Mesenchymal stem cell (in vitro differentiated cells and primary cell): Measurements from ENCODE around the gene PGM5.

Experiments
- DNase-seq: peaks from one replicate; pipeline ENCODE4 v3.0.0-alpha.2; 2013
- H2AFZ ChIP-seq: one replicate; pipeline ENCODE4 v1.6.1; 2013; ENCODE audit warnings: low read depth, mild to moderate bottlenecking, control low read depth, inconsistent platforms, low read length, moderate library complexity
- H2AK5ac ChIP-seq: 2 replicates; pipeline ENCODE4 v1.6.1; 2013; ENCODE audit warnings: low read length, moderate library complexity, mild to moderate bottlenecking, inconsistent platforms; ENCODE audit not compliant: severe bottlenecking
- H2BK120ac ChIP-seq: one replicate; pipeline ENCODE4 v1.6.1; 2013; ENCODE audit warnings: low read depth, mild to moderate bottlenecking, inconsistent platforms, low read length, moderate library complexity
- H2BK12ac ChIP-seq, 2 experiments: one replicate each; pipeline ENCODE4 v1.6.1; 2013; ENCODE audit warnings: inconsistent platforms in 2 of 2, low read length in 2 of 2, mild to moderate bottlenecking in 2 of 2, moderate library complexity in 2 of 2, control low read depth in 1 of 2
- H2BK15ac ChIP-seq: one replicate; pipeline ENCODE4 v1.6.1; 2013; ENCODE audit warnings: mild to moderate bottlenecking, low read depth, inconsistent platforms; ENCODE audit not compliant: poor library complexity, severe bottlenecking
- H2BK5ac ChIP-seq: 2 replicates; pipeline ENCODE4 v1.6.1; 2013; ENCODE audit warnings: low read depth, mild to moderate bottlenecking, low read length, control low read depth, inconsistent platforms; ENCODE audit not compliant: poor library complexity, severe bottlenecking
- H3K14ac ChIP-seq, 2 experiments: one replicate each; pipeline ENCODE4 v1.6.1; 2013; ENCODE audit warnings: inconsistent platforms in 2 of 2, low read length in 2 of 2, control low read depth in 1 of 2, mild to moderate bottlenecking in 1 of 2, moderate library complexity in 1 of 2
- H3K18ac ChIP-seq, 2 experiments: one replicate each; pipeline ENCODE4 v1.6.1; 2013; ENCODE audit warnings: inconsistent platforms in 2 of 2, low read length in 2 of 2, control low read depth in 1 of 2, low read depth in 1 of 2, mild to moderate bottlenecking in 1 of 2
- H3K23ac ChIP-seq, 2 experiments: one replicate each; pipeline ENCODE4 v1.6.1; 2013; ENCODE audit warnings: inconsistent platforms in 2 of 2, low read length in 2 of 2, mild to moderate bottlenecking in 2 of 2, moderate library complexity in 2 of 2, control low read depth in 1 of 2
- H3K27ac ChIP-seq: 2 replicates; pipeline ENCODE4 v1.5.1; 2013; ENCODE audit warnings: mild to moderate bottlenecking, moderate library complexity, low read length, control low read depth, inconsistent platforms; ENCODE audit not compliant: poor library complexity, severe bottlenecking
- H3K27me3 ChIP-seq, 2 experiments: 2 replicates each; pipeline versions ENCODE4 v1.6.1 to v1.7.0; 2013; ENCODE audit warnings: low read length in 2 of 2, mild to moderate bottlenecking in 2 of 2, moderate library complexity in 2 of 2, control low read depth in 1 of 2, inconsistent platforms in 1 of 2; ENCODE audit not compliant: control insufficient read depth in 1 of 2, insufficient read depth in 1 of 2
- H3K36me3 ChIP-seq, 2 experiments: 2 replicates each; pipeline versions ENCODE4 v1.6.1 to v1.7.0; 2013; ENCODE audit warnings: low read length in 2 of 2, control low read depth in 1 of 2, inconsistent platforms in 1 of 2, low read depth in 1 of 2, mild to moderate bottlenecking in 1 of 2; ENCODE audit not compliant: insufficient read depth in 2 of 2, control insufficient read depth in 1 of 2
- H3K4ac ChIP-seq, 2 experiments: one replicate each; pipeline ENCODE4 v1.6.1; 2013; ENCODE audit warnings: inconsistent platforms in 2 of 2, low read length in 2 of 2, mild to moderate bottlenecking in 2 of 2, moderate library complexity in 2 of 2, control low read depth in 1 of 2, low read depth in 1 of 2
- H3K4me1 ChIP-seq: 2 replicates; pipeline ENCODE4 v1.6.1; 2013; ENCODE audit warnings: low read depth, low read length, control low read depth; ENCODE audit not compliant: control insufficient read depth, insufficient read depth
- H3K4me2 ChIP-seq: 2 replicates; pipeline ENCODE4 v1.6.1; 2013; ENCODE audit warnings: low read length, mild to moderate bottlenecking, inconsistent platforms; ENCODE audit not compliant: poor library complexity, severe bottlenecking
- H3K4me3 ChIP-seq, 2 experiments: 2 replicates each; pipeline versions ENCODE4 v1.5.1 to v1.7.0; 2013; ENCODE audit warnings: low read length in 2 of 2, mild to moderate bottlenecking in 2 of 2, control low read depth in 1 of 2, low read depth in 1 of 2; ENCODE audit not compliant: insufficient read depth in 1 of 2
- H3K79me1 ChIP-seq: replicated peaks from 2 replicates; pipeline ENCODE4 v1.6.1; 2013; ENCODE audit warnings: mild to moderate bottlenecking, control low read depth, low read length, inconsistent platforms; ENCODE audit not compliant: poor library complexity, severe bottlenecking
- H3K9ac ChIP-seq: 2 replicates; pipeline ENCODE4 v1.7.0; 2013; ENCODE audit warnings: mild to moderate bottlenecking, low read length, moderate library complexity
- H3K9me3 ChIP-seq: 2 replicates; pipeline ENCODE4 v1.7.0; 2013; ENCODE audit warnings: mild to moderate bottlenecking, low read length; ENCODE audit not compliant: control insufficient read depth
- H4K8ac ChIP-seq: one replicate; pipeline ENCODE4 v1.6.1; 2013; ENCODE audit warnings: inconsistent platforms, mild to moderate bottlenecking, low read length, moderate library complexity
- H4K91ac ChIP-seq: one replicate; pipeline ENCODE4 v1.6.1; 2013; ENCODE audit warnings: mild to moderate bottlenecking, low read length, inconsistent platforms
- WGBS: methylation state at CpG from one replicate; pipeline ENCODE4 v1.1.7; 2013; ENCODE audit warnings: mixed read lengths; 5-methylcytosine and 5-hydroxymethylcytosine counted together

PGM5 gene

GRCh38 chr9:68509689-68510088, 153.3 kb downstream of the PGM5 start:
- Histone ChIP-seq H4K91ac (no peak overlapping the region), H4K8ac (no peak overlapping the region), H3K36me3 (no peaks in the 10 kb centered on the region), H3K4me2 (no peak overlapping the region), H3K79me1 (no peaks in the 10 kb centered on the region), H2BK12ac (no peak overlapping the region), H3K18ac (no peak overlapping the region), H2BK15ac (no peak overlapping the region), H2AK5ac (no peak overlapping the region), H2BK120ac (no peak overlapping the region), H2AFZ (no peak overlapping the region), H3K4me1 (no peaks in the 10 kb centered on the region), H3K27ac (no peak overlapping the region), H3K23ac (no peak overlapping the region), H3K4ac (peak overlapping the region in 1 of 2 experiments; percentile 41), H3K4me3 (no peak overlapping the region), H3K9ac (no peak overlapping the region), H3K9me3 (no peaks in the 10 kb centered on the region), H2BK5ac (no peak overlapping the region), H3K14ac (no peak overlapping the region), H3K27me3 (no peaks in the 10 kb centered on the region)
- DNase-seq = no peak

- Histone ChIP-seq H2BK12ac (no peak overlapping the region), H2BK120ac (no peak overlapping the region), H3K9me3 (peaks cover 4% of the 10 kb centered on the region), H3K23ac (no peak overlapping the region), H2AFZ (no peak overlapping the region), H2BK15ac (no peak overlapping the region), H3K4me1 (peaks cover 1% of the 10 kb centered on the region), H2BK5ac (no peak overlapping the region), H3K27ac (no peak overlapping the region), H3K27me3 (no peaks in the 10 kb centered on the region), H3K9ac (no peak overlapping the region), H3K18ac (no peak overlapping the region), H4K8ac (no peak overlapping the region), H3K4me3 (no peak overlapping the region), H3K79me1 (no peaks in the 10 kb centered on the region), H3K4ac (no peak overlapping the region), H3K14ac (no peak overlapping the region), H2AK5ac (no peak overlapping the region), H3K4me2 (no peak overlapping the region), H4K91ac (no peak overlapping the region), H3K36me3 (no peaks in the 10 kb centered on the region)
- WGBS = 60% methylated on average over 3 of the region's 3 CpGs
- DNase-seq = no peak
These were observed 157.0 kb downstream of the PGM5 start for GRCh38 chr9:68513385-68513784.

GRCh38 chr9:68513981-68514380, 157.6 kb downstream of the PGM5 start:
- H4K8ac ChIP-seq = no peak overlapping the region
- no peak overlapping the region for H4K91ac ChIP-seq
- H3K36me3 ChIP-seq = no peaks in the 10 kb centered on the region
- H2BK5ac ChIP-seq = no peak overlapping the region
- H2BK120ac ChIP-seq = no peak overlapping the region
- DNase-seq = no peak
- H3K4ac ChIP-seq = no peak overlapping the region
- no peaks in the 10 kb centered on the region for H3K27me3 ChIP-seq
- no peak overlapping the region for H3K18ac ChIP-seq
- H3K27ac ChIP-seq = no peak overlapping the region
- 83% methylated on average over 4 of the region's 4 CpGs for WGBS
- peaks cover 1% of the 10 kb centered on the region for H3K4me1 ChIP-seq
- no peak overlapping the region for H3K23ac ChIP-seq
- no peak overlapping the region for H2BK12ac ChIP-seq
- no peaks in the 10 kb centered on the region for H3K79me1 ChIP-seq
- no peak overlapping the region for H3K14ac ChIP-seq
- H2AFZ ChIP-seq = no peak overlapping the region
- no peak overlapping the region for H2AK5ac ChIP-seq
- H2BK15ac ChIP-seq = no peak overlapping the region
- peaks cover 4% of the 10 kb centered on the region for H3K9me3 ChIP-seq
- no peak overlapping the region for H3K4me2 ChIP-seq
- no peak overlapping the region for H3K4me3 ChIP-seq
- no peak overlapping the region for H3K9ac ChIP-seq

GRCh38 chr9:68515326-68516017, 159.1 kb downstream of the PGM5 start:
- H3K14ac ChIP-seq = no peak overlapping the region
- no peak overlapping the region for H3K4ac ChIP-seq
- H2BK5ac ChIP-seq = no peak overlapping the region
- H3K9me3 ChIP-seq = peaks cover 4% of the 10 kb centered on the region
- H2AK5ac ChIP-seq = no peak overlapping the region
- no peaks in the 10 kb centered on the region for H3K79me1 ChIP-seq
- no peaks in the 10 kb centered on the region for H3K36me3 ChIP-seq
- DNase-seq = peak; percentile 86
- H3K27me3 ChIP-seq = no peaks in the 10 kb centered on the region
- H2AFZ ChIP-seq = no peak overlapping the region
- no peak overlapping the region for H3K4me3 ChIP-seq
- H2BK12ac ChIP-seq = no peak overlapping the region
- 81% methylated on average over 3 of the region's 4 CpGs for WGBS
- H2BK120ac ChIP-seq = no peak overlapping the region
- H3K23ac ChIP-seq = no peak overlapping the region
- H3K4me1 ChIP-seq = peaks cover 1% of the 10 kb centered on the region
- H3K18ac ChIP-seq = no peak overlapping the region
- no peak overlapping the region for H4K8ac ChIP-seq
- H2BK15ac ChIP-seq = no peak overlapping the region
- H3K4me2 ChIP-seq = no peak overlapping the region
- H3K9ac ChIP-seq = no peak overlapping the region
- H3K27ac ChIP-seq = no peak overlapping the region
- no peak overlapping the region for H4K91ac ChIP-seq
